Activated naive CD4-positive, alpha-beta T cell treated with anti-CD3 and anti-CD28 coated beads, Interleukin-2, amount 50 U/mL, for 72 hours (primary cell): Measurements from ENCODE around the gene ETV4. TPM values are rescaled to one million over a fixed set of nuclear protein-coding genes. Genes with fewer than 3 reads are reported as not detected.

Experiments
- ATAC-seq, 2 donors: fragments of 150-1000 bp; cut with Tn5 transposase; 2 replicates each; pipeline ENCODE4 v1.10.0; 2021; ENCODE audit warnings: mild to moderate bottlenecking in 2 of 2, moderate library complexity in 2 of 2
- DNase-seq, 2 donors: peaks; one replicate each; pipeline ENCODE4 v3.0.0; 2021 to 2022; ENCODE audit warnings: low spot score in 2 of 2
- H3K27ac Mint-ChIP-seq, 2 donors: one replicate each; pipeline ENCODE4 v1.8.0; 2022; ENCODE audit warnings: mild to moderate bottlenecking in 2 of 2, mixed read lengths in 2 of 2
- H3K36me3 Mint-ChIP-seq, 2 donors: one replicate each; pipeline ENCODE4 v1.8.0; 2022; ENCODE audit warnings: mixed read lengths in 2 of 2
- H3K9me3 Mint-ChIP-seq, 2 donors: one replicate each; pipeline ENCODE4 v1.8.0; 2022; ENCODE audit warnings: mixed read lengths in 2 of 2
- total RNA-seq, 2 donors: library from RNA; stranded (reverse); gene quantifications; one replicate each; pipeline ENCODE4 v1.2.3, GENCODE V29; 2022

The ETV4 gene
- total RNA-seq: 1 to 10 TPM in 1 of 2 donors, under 1 TPM in 1; 0.32 to 2.2 TPM

GRCh38 chr17:43546319-43547188 is at the start of gene ETV4:
Gene ETV4, minus strand, starts transcription at chr17:43546340. Its CDS starts 723 bp downstream, at chr17:43545617.
- ATAC-seq (peak; percentile 92), DNase-seq (peak; percentile 71 to 95)
- H3K9me3 Mint-ChIP-seq: no peaks in the 10 kb centered on the region
- H3K27ac Mint-ChIP-seq: no peak within 1 kb of the TSS
- no peaks in the 10 kb centered on the region for H3K36me3 Mint-ChIP-seq

- no peak for ATAC-seq
- no peak for DNase-seq
- no peak overlapping the region for H3K27ac Mint-ChIP-seq
- no peaks in the 10 kb centered on the region for H3K9me3 Mint-ChIP-seq
- H3K36me3 Mint-ChIP-seq: no peaks in the 10 kb centered on the region
These were observed 49.3 kb upstream of the ETV4 start for GRCh38 chr17:43595466-43595865.

DNA sequence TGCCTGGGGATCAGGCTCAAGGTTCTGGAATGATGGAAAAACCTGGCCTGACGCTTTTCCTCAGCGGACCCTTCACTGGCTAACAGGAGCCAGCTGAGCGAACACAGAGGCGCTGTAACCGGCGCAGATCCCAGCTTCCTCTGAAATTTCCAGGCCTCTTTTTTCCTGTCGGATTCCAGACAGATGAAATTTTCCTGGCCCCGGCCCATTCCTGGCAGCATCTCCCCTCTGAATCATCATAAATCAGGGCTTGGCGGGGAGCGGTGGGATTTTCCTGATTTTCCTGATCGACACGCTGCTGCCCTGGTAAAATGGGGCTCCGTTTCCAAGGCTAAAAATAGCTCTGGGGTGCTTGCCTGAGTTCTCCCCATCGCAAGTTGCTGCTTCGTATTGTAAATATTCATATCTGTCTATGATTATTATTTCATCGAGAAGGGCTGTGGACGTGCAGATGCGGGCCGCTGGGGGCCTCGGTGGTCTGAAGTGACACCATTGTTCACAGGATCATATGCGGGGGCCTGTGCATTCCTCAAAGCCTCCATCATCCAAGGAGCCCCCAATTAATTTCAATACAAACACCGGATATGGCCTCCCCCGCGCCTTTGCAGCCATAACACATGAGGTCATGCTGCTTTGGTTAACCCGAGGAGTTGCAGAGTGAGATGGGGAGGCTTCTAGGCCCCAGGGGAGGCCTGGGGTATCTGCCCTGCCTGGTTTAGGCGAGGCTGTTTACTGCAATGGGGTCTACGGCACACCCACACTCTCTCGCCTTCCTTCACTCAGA is 45.8 kb upstream of the ETV4 start:
- ATAC-seq: no peak

DNA sequence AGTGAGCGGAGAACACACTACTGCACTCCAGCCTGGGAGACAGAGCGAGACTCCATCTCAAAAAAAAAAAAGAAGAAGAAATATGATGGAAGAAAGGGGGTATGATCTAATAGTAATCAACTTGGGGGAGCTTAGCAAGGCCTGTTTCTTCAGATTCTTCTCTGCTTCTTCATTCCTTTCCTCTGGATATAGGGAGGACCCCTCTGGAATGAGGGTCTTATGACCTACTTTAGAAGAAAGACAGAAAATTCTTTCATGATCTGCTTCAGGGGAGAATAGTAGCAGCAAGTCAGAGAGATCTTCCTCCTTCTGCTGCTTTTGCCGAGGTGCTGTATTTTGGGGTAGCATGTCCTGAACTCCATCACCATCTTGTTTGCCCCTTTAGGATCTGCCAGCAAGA is 44.9 kb upstream of the ETV4 start:
- H3K27ac Mint-ChIP-seq: peak overlapping the region in 1 of 2 donors; percentile 48
- no peaks in the 10 kb centered on the region for H3K36me3 Mint-ChIP-seq
- DNase-seq (no peak), ATAC-seq (no peak)
- H3K9me3 Mint-ChIP-seq: no peaks in the 10 kb centered on the region

More for the DNA sequence above, 45.8 kb upstream of the ETV4 start:
- Mint-ChIP-seq H3K36me3 (no peaks in the 10 kb centered on the region), H3K9me3 (no peaks in the 10 kb centered on the region), H3K27ac (no peak overlapping the region)
- DNase-seq: no peak

DNA sequence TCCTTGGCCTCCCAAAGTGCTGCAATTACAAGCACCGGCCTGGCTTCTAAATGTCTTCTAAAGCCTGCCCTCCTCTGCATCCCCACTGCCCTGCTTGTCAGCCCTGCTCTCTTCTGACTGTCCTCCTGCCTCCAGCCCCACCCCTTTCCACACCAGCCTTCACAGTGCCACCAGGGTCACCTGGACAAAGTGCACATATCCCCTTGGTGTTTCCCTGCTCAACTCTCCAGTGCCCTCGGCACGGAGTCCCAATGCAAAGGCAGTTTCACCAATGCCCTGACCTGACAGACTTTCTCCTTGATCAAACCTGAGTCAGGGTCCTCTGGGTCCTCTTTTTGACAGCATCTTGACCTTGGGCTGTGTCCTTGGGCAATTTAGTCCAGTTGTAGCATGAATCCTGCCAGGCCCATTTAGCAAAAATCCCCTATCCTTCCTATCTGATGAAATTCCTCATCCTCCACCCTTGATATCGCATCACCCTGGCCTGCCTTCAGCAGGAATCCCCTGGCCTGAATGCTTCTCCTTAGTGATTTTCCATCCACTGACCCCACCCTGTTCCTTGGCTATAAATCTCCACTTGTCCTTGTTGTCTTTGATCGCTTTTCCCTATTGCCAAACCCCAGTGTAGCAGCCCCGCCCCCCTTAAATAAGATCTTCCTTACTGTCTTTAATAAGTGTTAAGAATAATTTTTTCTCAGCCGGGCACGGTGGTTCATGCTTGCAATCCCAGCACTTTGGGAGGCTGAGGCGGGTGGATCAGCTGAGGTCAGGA is 42.7 kb upstream of the ETV4 start:
- Mint-ChIP-seq H3K27ac (no peak overlapping the region), H3K9me3 (no peaks in the 10 kb centered on the region), H3K36me3 (no peaks in the 10 kb centered on the region)
- ATAC-seq (no peak), DNase-seq (no peak)

DNA sequence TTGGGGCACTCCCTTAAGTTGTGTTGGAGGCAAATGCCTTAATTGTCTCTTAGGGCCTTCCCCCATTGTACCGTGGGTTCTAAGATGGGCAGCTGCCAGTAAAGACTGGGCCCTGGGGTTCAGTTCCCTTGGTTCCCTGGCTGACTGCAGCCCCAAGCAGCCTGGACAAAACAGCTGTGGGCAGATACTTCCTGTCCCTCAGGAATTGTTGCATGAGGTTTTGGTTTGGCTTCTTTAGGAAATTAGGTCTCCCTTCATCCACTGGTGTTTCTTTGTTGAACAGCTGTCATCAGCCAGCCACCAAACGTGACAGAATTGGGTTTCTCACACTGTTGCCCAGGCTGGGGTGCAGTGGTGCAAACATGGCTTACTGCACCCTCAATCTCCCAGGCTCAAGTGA is 42.0 kb upstream of the ETV4 start:
- no peaks in the 10 kb centered on the region for H3K36me3 Mint-ChIP-seq
- no peaks in the 10 kb centered on the region for H3K9me3 Mint-ChIP-seq
- DNase-seq (no peak), ATAC-seq (no peak)
- H3K27ac Mint-ChIP-seq: no peak overlapping the region

- DNase-seq: no peak
- Mint-ChIP-seq H3K9me3 (no peaks in the 10 kb centered on the region), H3K36me3 (no peaks in the 10 kb centered on the region), H3K27ac (no peak overlapping the region)
- no peak for ATAC-seq
These were observed 41.5 kb upstream of the ETV4 start for GRCh38 chr17:43587647-43588046.

GRCh38 chr17:43584666-43585102 is 38.5 kb upstream of the ETV4 start:
- DNase-seq (no peak), ATAC-seq (no peak)
- H3K27ac Mint-ChIP-seq: no peak overlapping the region
- H3K36me3 Mint-ChIP-seq: no peaks in the 10 kb centered on the region
- H3K9me3 Mint-ChIP-seq: no peaks in the 10 kb centered on the region

DNA sequence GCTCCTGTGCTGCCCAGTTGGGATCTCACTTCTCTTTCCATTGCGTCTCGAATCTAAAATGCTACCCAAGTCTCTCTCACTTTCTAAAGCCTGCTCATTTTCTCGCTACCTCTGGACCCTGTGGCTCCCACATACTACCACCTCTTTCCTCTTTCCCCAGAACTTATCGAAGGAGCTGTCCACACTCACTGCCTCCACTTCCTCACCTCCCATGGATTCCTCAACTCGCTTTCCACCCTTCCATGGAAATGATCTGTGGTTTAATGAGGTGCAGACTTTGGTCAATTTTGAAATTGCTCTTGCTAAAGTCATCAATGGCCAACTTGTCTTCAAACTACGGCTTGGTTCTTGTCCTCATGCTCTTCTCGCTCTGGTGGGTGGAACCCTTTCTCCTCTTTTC is 37.2 kb upstream of the ETV4 start:
- ATAC-seq (no peak), DNase-seq (no peak)
- Mint-ChIP-seq H3K36me3 (no peaks in the 10 kb centered on the region), H3K9me3 (no peaks in the 10 kb centered on the region), H3K27ac (no peak overlapping the region)

GRCh38 chr17:43581613-43582012 is 35.5 kb upstream of the ETV4 start:
- H3K36me3 Mint-ChIP-seq: no peaks in the 10 kb centered on the region
- H3K27ac Mint-ChIP-seq: no peak overlapping the region
- ATAC-seq (no peak), DNase-seq (no peak)
- no peaks in the 10 kb centered on the region for H3K9me3 Mint-ChIP-seq

DNA sequence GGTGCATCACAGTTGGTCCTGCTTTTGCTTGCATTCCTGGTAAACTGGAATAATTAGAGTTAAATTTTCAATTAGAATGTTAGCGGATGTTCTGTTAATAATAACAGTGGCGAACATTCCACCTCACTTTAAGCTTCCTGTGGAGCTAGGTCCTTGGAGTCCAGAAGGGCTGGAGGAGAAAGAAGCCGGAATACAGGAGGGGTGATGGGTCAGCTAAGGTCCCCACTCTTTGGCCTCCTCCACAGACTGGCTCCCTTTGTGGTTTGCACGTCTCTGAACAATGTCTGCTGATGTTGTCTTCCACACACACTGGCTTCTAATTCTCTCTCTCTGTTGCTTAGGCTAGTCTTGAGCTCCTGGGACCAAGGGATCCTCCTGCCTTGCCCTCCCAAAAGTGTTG is 35.0 kb upstream of the ETV4 start:
- no peak for ATAC-seq
- DNase-seq: no peak
- Mint-ChIP-seq H3K27ac (no peak overlapping the region), H3K9me3 (no peaks in the 10 kb centered on the region), H3K36me3 (no peaks in the 10 kb centered on the region)

- Mint-ChIP-seq H3K36me3 (no peaks in the 10 kb centered on the region), H3K27ac (peak overlapping the region in 1 of 2 donors; percentile 79), H3K9me3 (no peaks in the 10 kb centered on the region)
- ATAC-seq (no peak), DNase-seq (no peak)
These were observed 33.5 kb upstream of the ETV4 start for GRCh38 chr17:43579566-43580140.

DNA sequence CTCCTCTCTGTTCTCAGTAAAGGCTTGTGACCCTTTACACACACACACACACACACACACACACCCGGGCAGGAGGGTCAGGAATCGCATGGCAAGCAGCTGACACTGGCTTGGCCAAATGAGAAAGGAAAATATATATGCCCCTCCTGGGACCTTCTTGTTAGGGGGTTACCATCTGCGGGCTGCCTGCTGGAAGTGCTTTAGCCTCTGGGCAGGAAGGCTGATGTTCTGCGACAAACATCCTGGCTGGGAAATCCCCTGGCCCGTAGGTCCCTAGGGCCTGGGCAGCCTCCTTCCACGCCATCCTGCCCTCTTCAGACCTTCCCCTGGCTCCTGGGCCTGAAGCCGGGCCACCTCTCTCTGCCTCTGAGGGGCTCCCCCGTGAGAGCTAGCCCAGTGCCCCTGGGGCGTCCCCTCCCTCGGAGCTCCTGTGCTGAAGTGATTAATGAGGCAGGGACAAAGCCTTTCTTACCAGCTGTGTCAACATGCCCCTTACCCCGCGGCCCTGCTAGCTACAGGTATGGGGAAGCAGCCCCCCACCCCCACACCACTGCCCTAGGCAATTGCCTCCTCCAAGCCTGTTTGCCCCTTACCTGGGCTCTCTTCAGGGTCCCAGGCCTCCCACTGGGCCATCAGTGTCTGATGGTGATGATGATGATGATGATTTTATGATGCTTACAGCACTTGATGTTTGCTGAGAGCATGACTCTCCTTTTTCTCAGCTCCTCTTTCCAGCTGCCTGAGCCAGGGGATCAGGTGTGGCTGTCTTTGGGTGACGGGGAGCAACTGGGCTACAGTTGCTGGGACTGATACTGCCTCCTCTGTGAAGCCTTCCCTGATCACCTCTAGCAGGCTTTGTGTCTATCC is 32.8 kb upstream of the ETV4 start:
- ATAC-seq (peak; percentile 63 to 96), DNase-seq (peak; percentile 22 to 71)
- Mint-ChIP-seq H3K36me3 (no peaks in the 10 kb centered on the region), H3K27ac (peak overlapping the region in 1 of 2 donors; percentile 79), H3K9me3 (no peaks in the 10 kb centered on the region)

DNA sequence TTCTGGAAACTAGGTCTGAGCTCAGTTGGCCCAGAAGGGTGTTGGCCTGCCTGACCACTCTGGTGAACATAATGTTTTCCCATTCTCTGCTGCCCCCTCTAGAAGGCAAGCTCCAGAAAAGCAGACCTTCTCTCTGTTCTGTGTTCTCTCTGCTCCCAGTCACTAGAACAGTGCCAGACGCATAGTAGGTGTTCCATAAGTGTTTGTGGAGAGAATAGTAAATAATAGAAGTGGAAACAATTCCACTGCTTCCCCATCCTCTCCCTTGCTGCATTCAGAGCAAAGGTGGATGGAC is 32.2 kb upstream of the ETV4 start:
- Mint-ChIP-seq H3K27ac (no peak overlapping the region), H3K9me3 (no peaks in the 10 kb centered on the region), H3K36me3 (no peaks in the 10 kb centered on the region)
- ATAC-seq (no peak), DNase-seq (no peak)

DNA sequence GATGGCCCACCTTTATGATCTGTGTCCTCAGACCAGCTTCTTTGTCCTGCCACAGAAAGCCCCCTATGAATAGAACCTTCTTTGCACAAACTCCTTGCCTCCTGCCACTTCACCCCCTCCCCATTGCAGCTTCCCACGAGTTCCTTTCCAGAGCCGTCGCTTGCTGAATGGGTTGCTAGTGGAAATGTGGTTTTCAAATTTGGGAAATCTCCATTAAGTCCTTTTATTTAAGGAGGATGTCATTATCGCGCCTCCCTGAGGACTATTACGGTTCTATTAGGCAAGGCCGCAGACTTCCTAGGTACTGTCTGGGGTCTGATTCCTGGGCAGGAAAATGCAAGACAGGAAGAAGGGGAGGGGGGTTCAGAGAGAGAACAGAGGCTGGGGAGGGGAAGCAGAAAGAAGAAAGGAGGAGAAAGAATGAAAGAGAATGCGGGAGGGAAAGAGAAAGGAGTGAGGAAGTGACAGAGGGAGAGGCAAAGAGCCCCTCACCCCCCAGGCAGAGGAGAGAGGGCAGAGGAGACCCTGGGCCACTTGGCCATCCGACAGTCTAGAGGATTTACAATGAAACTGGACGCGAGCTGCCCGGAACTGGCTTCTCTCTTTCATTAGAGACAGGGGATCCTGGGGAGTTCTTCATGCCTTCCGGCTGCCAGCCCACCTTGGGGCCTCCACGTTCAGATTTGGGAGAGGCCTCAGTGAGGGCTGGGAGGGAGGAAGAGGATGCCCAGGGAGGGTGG is 31.7 kb upstream of the ETV4 start:
- no peak overlapping the region for H3K27ac Mint-ChIP-seq
- H3K9me3 Mint-ChIP-seq: no peaks in the 10 kb centered on the region
- no peaks in the 10 kb centered on the region for H3K36me3 Mint-ChIP-seq
- DNase-seq (no peak), ATAC-seq (no peak)
